Activated B cell treated with CpG ODN at 0.5 μM for 24 hours (primary cell): ENCODE data around the gene BRSK1. TPM values are rescaled to one million over a fixed set of nuclear protein-coding genes. Genes with fewer than 3 reads are reported as not detected.

ENCODE experiments used
- ATAC-seq: fragments of 200-7000 bp; cut with Tn5 transposase; one replicate; pipeline ENCODE4 v1.10.0; 2021; ENCODE audit warnings: low read depth, mild to moderate bottlenecking, moderate library complexity
- CTCF ChIA-PET: fragments of 350-600 bp; sonication (Branson Sonifier 250); formaldehyde crosslinking; loops from one replicate; lab custom pipeline; 2021; ENCODE audit warnings: antibody characterized with exemption; lab: Charles Lee
- POLR2A ChIA-PET: fragments of 350-600 bp; sonication (Branson Sonifier 250); formaldehyde crosslinking; loops from one replicate; lab custom pipeline; 2021; ENCODE audit warnings: antibody characterized with exemption; lab: Charles Lee
- DNase-seq: peaks from one replicate; pipeline ENCODE4 v3.0.0; 2022
- H3K27ac Mint-ChIP-seq: one replicate; pipeline ENCODE4 v1.8.0; 2020; ENCODE audit warnings: mixed read lengths
- H3K27me3 Mint-ChIP-seq: one replicate; pipeline ENCODE4 v1.8.0; 2021; ENCODE audit warnings: mixed read lengths
- H3K36me3 Mint-ChIP-seq: one replicate; pipeline ENCODE4 v1.8.0; 2021; ENCODE audit warnings: low read depth, mixed read lengths
- H3K4me1 Mint-ChIP-seq: one replicate; pipeline ENCODE4 v1.8.0; 2021; ENCODE audit warnings: mixed read lengths
- H3K4me3 Mint-ChIP-seq: one replicate; pipeline ENCODE4 v1.8.0; 2020; ENCODE audit warnings: mild to moderate bottlenecking, mixed read lengths
- H3K9me3 Mint-ChIP-seq: one replicate; pipeline ENCODE4 v1.8.0; 2020; ENCODE audit warnings: mixed read lengths
- intact Hi-C: fragments of 100-400 bp; cut with micrococcal nuclease; formaldehyde crosslinking; loops from one replicate; pipeline ENCODE4 v1.15.1; 2024
- total RNA-seq: library from RNA; stranded (reverse); gene quantifications from 2 replicates; pipeline ENCODE4 v1.2.3, GENCODE V29; 2022
- TF ChIP-seq, protein P1 (sequence below): fragments of 200-600 bp; IDR thresholded peaks from one replicate; pipeline ENCODE4 v1.8.0; 2022; ENCODE audit warnings: antibody characterized with exemption, mild to moderate bottlenecking

BRSK1 gene
- total RNA-seq, 1 donor from 2014 or later: 2.7 TPM

GRCh38 chr19:55261671-55262126 is 22.1 kb upstream of the BRSK1 start:
- Mint-ChIP-seq H3K27me3 (no peaks in the 10 kb centered on the region), H3K9me3 (peaks cover 2% of the 10 kb centered on the region), H3K27ac (no peak overlapping the region), H3K36me3 (peaks cover 20% of the 10 kb centered on the region), H3K4me1 (peaks cover 26% of the 10 kb centered on the region), H3K4me3 (no peak overlapping the region)
- no peak for DNase-seq
- CTCF ChIA-PET: no interaction called here
- ATAC-seq: no peak
- POLR2A ChIA-PET: interaction anchor here (0.7 to 12.3 kb wide), 2 partner anchors 17 to 393 kb away, joined by 4 to 277 read pairs; partner anchors contain the start of genes BRSK1 and HSPBP1
- intact Hi-C loops: no loop called here
- TF ChIP-seq, protein P1, sequence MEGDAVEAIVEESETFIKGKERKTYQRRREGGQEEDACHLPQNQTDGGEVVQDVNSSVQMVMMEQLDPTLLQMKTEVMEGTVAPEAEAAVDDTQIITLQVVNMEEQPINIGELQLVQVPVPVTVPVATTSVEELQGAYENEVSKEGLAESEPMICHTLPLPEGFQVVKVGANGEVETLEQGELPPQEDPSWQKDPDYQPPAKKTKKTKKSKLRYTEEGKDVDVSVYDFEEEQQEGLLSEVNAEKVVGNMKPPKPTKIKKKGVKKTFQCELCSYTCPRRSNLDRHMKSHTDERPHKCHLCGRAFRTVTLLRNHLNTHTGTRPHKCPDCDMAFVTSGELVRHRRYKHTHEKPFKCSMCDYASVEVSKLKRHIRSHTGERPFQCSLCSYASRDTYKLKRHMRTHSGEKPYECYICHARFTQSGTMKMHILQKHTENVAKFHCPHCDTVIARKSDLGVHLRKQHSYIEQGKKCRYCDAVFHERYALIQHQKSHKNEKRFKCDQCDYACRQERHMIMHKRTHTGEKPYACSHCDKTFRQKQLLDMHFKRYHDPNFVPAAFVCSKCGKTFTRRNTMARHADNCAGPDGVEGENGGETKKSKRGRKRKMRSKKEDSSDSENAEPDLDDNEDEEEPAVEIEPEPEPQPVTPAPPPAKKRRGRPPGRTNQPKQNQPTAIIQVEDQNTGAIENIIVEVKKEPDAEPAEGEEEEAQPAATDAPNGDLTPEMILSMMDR: no peak

- intact Hi-C loops: no loop called here
- Mint-ChIP-seq H3K27me3 (no peaks in the 10 kb centered on the region), H3K36me3 (peaks cover 15% of the 10 kb centered on the region), H3K9me3 (peaks cover 2% of the 10 kb centered on the region), H3K27ac (no peak overlapping the region), H3K4me3 (no peak overlapping the region), H3K4me1 (peaks cover 19% of the 10 kb centered on the region)
- ATAC-seq (no peak), DNase-seq (no peak)
- ChIA-PET CTCF (no interaction called here), POLR2A (interaction anchor here (12.3 kb wide), 1 partner anchor 16 kb away, joined by 277 read pairs; the partner anchor contains the start of genes BRSK1 and HSPBP1)
- TF ChIP-seq, protein P1: no peak
These were observed 21.4 kb upstream of the BRSK1 start for GRCh38 chr19:55262359-55262758.

GRCh38 chr19:55264531-55264930 is 19.3 kb upstream of the BRSK1 start:
- peaks cover 8% of the 10 kb centered on the region for H3K4me1 Mint-ChIP-seq
- TF ChIP-seq, protein P1: no peak

DNA sequence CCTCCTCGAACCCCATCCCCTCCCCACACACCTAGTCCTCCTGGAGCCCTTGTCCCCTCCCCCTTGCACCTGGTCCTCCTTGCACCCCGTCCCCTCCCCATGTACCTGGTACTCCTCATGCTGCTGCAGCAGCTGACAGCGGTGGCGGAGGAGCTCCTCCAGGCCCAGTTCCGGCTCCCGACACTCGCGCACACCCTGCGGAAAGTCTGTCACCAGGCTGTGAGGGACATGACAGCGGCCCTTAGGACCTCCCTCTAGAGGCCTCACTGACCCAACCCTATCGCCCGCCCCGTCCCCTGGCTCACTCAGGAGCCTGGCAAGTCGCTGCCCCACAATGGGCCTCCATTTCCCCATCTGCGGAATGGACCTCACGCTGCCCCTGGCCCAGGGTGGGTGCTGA is 18.6 kb upstream of the BRSK1 start:
- H3K4me1 Mint-ChIP-seq: peaks cover 5% of the 10 kb centered on the region
- H3K36me3 Mint-ChIP-seq: peaks cover 22% of the 10 kb centered on the region
- intact Hi-C loops: no loop called here
- H3K27me3 Mint-ChIP-seq: no peaks in the 10 kb centered on the region
- ATAC-seq (no peak), DNase-seq (no peak)
- H3K4me3 Mint-ChIP-seq: no peak overlapping the region
- peaks cover 2% of the 10 kb centered on the region for H3K9me3 Mint-ChIP-seq
- CTCF ChIA-PET: no interaction called here
- TF ChIP-seq, protein P1: no peak
- H3K27ac Mint-ChIP-seq: no peak overlapping the region
- POLR2A ChIA-PET: no interaction called here

More at GRCh38 chr19:55264531-55264930, 19.3 kb upstream of the BRSK1 start:
- Mint-ChIP-seq H3K27ac (no peak overlapping the region), H3K27me3 (no peaks in the 10 kb centered on the region), H3K9me3 (peaks cover 2% of the 10 kb centered on the region), H3K36me3 (peaks cover 16% of the 10 kb centered on the region), H3K4me3 (no peak overlapping the region)
- no peak for DNase-seq
- ChIA-PET POLR2A (interaction anchor here (1.0 kb wide), 1 partner anchor 10 kb away, joined by 3 read pairs; no protein-coding TSS in a partner anchor), CTCF (no interaction called here)
- intact Hi-C loops: no loop called here
- ATAC-seq: no peak

- no peak overlapping the region for H3K27ac Mint-ChIP-seq
- H3K36me3 Mint-ChIP-seq: peaks cover 29% of the 10 kb centered on the region
- CTCF ChIA-PET: no interaction called here
These were observed 17.9 kb upstream of the BRSK1 start for GRCh38 chr19:55265723-55266386.

More at GRCh38 chr19:55265723-55266386, 17.9 kb upstream of the BRSK1 start:
- Mint-ChIP-seq H3K4me3 (no peak overlapping the region), H3K27me3 (no peaks in the 10 kb centered on the region), H3K4me1 (peaks cover 2% of the 10 kb centered on the region), H3K9me3 (peaks cover 2% of the 10 kb centered on the region)
- intact Hi-C loops: no loop called here
- no peak for ATAC-seq
- POLR2A ChIA-PET: no interaction called here
- DNase-seq: no peak
- TF ChIP-seq, protein P1: no peak
